Measurements from ENCODE around the gene SLC16A1. TPM values are rescaled to one million over a fixed set of nuclear protein-coding genes. Genes with fewer than 3 reads are reported as not detected.

Gene SLC16A1
- total and polyA plus RNA-seq, 2 experiments from 2014 or later: 231 to 593 TPM

DNA sequence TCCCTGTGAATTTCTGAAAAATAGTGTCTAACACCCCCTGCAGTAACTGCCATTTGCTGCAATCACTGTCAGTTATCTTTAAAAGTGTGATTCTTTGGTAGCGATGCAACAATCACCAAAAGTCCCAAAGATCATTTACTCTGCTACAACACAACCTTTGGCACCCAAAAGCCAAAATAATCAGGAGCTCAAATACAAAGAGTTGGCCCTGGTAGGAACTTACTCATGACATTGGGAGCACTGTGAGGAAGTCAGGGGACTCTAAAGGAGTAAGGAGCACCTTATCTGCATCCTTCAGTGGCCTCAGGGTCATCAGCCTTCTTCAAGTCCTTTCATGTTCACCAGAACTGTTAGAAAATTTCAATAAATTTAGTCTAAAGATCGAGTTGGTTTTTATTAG lies 54.6 kb downstream of the SLC16A1 start:
- H3K4me3 ChIP-seq: no peak overlapping the region
- peaks cover 11% of the 10 kb centered on the region for H3K27me3 Mint-ChIP-seq (ENCODE audit: insufficient read depth, low read depth, poor library complexity)
- no peak for TF ChIP-seq NANOG (IDR thresholded peaks at IDR 0.05; ENCODE audit: borderline replicate concordance)
- no peak for TF ChIP-seq CREB1 (CRISPR knock-in tag; IDR thresholded peaks at IDR 0.05; ENCODE audit: low read depth)
- TF ChIP-seq STAT1 (IDR thresholded peaks at IDR 0.05; ENCODE audit: unreplicated experiment): no peak
- no peak for TF ChIP-seq ZNF462 (CRISPR knock-in tag; IDR thresholded peaks at IDR 0.05)
- no peak for TF ChIP-seq EZH2phosphoT487 (IDR thresholded peaks at IDR 0.05; ENCODE audit: unreplicated experiment)
- TF ChIP-seq, protein P1, sequence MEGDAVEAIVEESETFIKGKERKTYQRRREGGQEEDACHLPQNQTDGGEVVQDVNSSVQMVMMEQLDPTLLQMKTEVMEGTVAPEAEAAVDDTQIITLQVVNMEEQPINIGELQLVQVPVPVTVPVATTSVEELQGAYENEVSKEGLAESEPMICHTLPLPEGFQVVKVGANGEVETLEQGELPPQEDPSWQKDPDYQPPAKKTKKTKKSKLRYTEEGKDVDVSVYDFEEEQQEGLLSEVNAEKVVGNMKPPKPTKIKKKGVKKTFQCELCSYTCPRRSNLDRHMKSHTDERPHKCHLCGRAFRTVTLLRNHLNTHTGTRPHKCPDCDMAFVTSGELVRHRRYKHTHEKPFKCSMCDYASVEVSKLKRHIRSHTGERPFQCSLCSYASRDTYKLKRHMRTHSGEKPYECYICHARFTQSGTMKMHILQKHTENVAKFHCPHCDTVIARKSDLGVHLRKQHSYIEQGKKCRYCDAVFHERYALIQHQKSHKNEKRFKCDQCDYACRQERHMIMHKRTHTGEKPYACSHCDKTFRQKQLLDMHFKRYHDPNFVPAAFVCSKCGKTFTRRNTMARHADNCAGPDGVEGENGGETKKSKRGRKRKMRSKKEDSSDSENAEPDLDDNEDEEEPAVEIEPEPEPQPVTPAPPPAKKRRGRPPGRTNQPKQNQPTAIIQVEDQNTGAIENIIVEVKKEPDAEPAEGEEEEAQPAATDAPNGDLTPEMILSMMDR (conservative IDR thresholded peaks at IDR 0.05; ENCODE audit: low read depth in 2 of 2): no peak
- no peak for TF ChIP-seq ZNF114 (CRISPR knock-in tag; IDR thresholded peaks at IDR 0.05)
- TF ChIP-seq JUNB (IDR thresholded peaks at IDR 0.05; ENCODE audit: unreplicated experiment): no peak
- TF ChIP-seq, protein P2, sequence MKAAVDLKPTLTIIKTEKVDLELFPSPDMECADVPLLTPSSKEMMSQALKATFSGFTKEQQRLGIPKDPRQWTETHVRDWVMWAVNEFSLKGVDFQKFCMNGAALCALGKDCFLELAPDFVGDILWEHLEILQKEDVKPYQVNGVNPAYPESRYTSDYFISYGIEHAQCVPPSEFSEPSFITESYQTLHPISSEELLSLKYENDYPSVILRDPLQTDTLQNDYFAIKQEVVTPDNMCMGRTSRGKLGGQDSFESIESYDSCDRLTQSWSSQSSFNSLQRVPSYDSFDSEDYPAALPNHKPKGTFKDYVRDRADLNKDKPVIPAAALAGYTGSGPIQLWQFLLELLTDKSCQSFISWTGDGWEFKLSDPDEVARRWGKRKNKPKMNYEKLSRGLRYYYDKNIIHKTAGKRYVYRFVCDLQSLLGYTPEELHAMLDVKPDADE (IDR thresholded peaks at IDR 0.05): no peak
- no peak for TF ChIP-seq ZNF331 (CRISPR knock-in tag; IDR thresholded peaks at IDR 0.05; ENCODE audit: low read depth)
- no peak for TF ChIP-seq POLR2AphosphoS5 (IDR thresholded peaks at IDR 0.05; ENCODE audit: low read depth)
- TF ChIP-seq EZH2 (IDR thresholded peaks at IDR 0.05; ENCODE audit: low read depth, unreplicated experiment): no peak
- H3K9me2 ChIP-seq (ENCODE audit: insufficient read depth): no peaks in the 10 kb centered on the region
- no peaks in the 10 kb centered on the region for H3K27me3 ChIP-seq (ENCODE audit: insufficient read depth)
- H3K4me1 ChIP-seq (ENCODE audit: insufficient read depth): peaks cover 31% of the 10 kb centered on the region
- H4K20me1 ChIP-seq (replicated peaks; ENCODE audit: insufficient read depth): no peaks in the 10 kb centered on the region
- H3K79me2 ChIP-seq (replicated peaks; ENCODE audit: insufficient read depth): no peaks in the 10 kb centered on the region
- no peak overlapping the region for H2AFZ ChIP-seq
- H3K9me3 Mint-ChIP-seq: peaks cover 20% of the 10 kb centered on the region
- no peak overlapping the region for H3K4me2 ChIP-seq
- no peak overlapping the region for H3K27ac ChIP-seq (ENCODE audit: low read depth)
- peaks cover 17% of the 10 kb centered on the region; the same call in 2 of the 3 replicates for H3K36me3 Mint-ChIP-seq (ENCODE audit: low read depth)
- peaks cover 5% of the 10 kb centered on the region for H3K36me3 ChIP-seq (ENCODE audit: insufficient read depth)
- H3K27ac Mint-ChIP-seq: no peak overlapping the region
- peaks cover 4% of the 10 kb centered on the region; the same call in 1 of the 2 replicates for H3F3A ChIP-seq (replicated peaks; ENCODE audit: low read depth)
- no peak overlapping the region for H3K4me3 Mint-ChIP-seq
- ATAC-seq (no peak), DNase-seq (ENCODE audit: low spot score) (no peak)
- peaks cover 30% of the 10 kb centered on the region for H3K4me1 Mint-ChIP-seq

All from GM23338 (cell line).